Endodermal cell (in vitro differentiated cells): ENCODE results near the gene RUVBL2. TPM values are rescaled to one million over a fixed set of nuclear protein-coding genes. Genes with fewer than 3 reads are reported as not detected.
"Not testable (repeated sequence)": the region's sequence is repeated elsewhere in the genome, so short reads cannot be mapped to it uniquely, and the experiment has no call there.

Source experiments
- DNase-seq: peaks from one replicate; pipeline ENCODE4 v3.0.0-alpha.2; 2017
- H3K27ac ChIP-seq: 2 replicates; pipeline ENCODE4 v1.5.1; 2013; ENCODE audit warnings: mild to moderate bottlenecking, low read depth, low read length, moderate library complexity
- H3K27me3 ChIP-seq: 2 replicates; pipeline ENCODE4 v1.6.1; 2013; ENCODE audit warnings: mild to moderate bottlenecking, low read length, moderate library complexity; ENCODE audit not compliant: insufficient read depth, control insufficient read depth, poor library complexity, severe bottlenecking
- H3K36me3 ChIP-seq: 2 replicates; pipeline ENCODE4 v1.7.0; 2013; ENCODE audit warnings: mild to moderate bottlenecking, low read length, moderate library complexity; ENCODE audit not compliant: control insufficient read depth, insufficient read depth
- H3K4me1 ChIP-seq: one replicate; pipeline ENCODE4 v1.7.0; 2013; ENCODE audit warnings: low read length; ENCODE audit not compliant: control insufficient read depth, insufficient read depth
- H3K4me3 ChIP-seq: 2 replicates; pipeline ENCODE4 v1.5.1; 2013; ENCODE audit warnings: mild to moderate bottlenecking, low read length, moderate library complexity
- H3K9ac ChIP-seq: 2 replicates; pipeline ENCODE4 v1.6.1; 2013; ENCODE audit warnings: mild to moderate bottlenecking, low read length, moderate library complexity; ENCODE audit not compliant: poor library complexity, severe bottlenecking; ENCODE audit errors: extremely low read depth
- H3K9me3 ChIP-seq: 2 replicates; pipeline ENCODE4 v1.6.1; 2013; ENCODE audit warnings: mild to moderate bottlenecking, low read length, moderate library complexity; ENCODE audit not compliant: control insufficient read depth
- H3K27ac Mint-ChIP-seq: 2 replicates; pipeline ENCODE4 v1.8.0; 2020; ENCODE audit warnings: mixed read lengths
- H3K27me3 Mint-ChIP-seq: 2 replicates; pipeline ENCODE4 v1.8.0; 2021; ENCODE audit warnings: mild to moderate bottlenecking, mixed read lengths; ENCODE audit not compliant: insufficient read depth
- H3K36me3 Mint-ChIP-seq: 2 replicates; pipeline ENCODE4 v1.8.0; 2020; ENCODE audit warnings: low read depth, mixed read lengths
- H3K4me1 Mint-ChIP-seq: 2 replicates; pipeline ENCODE4 v1.8.0; 2020; ENCODE audit warnings: mixed read lengths
- H3K4me3 Mint-ChIP-seq: 2 replicates; pipeline ENCODE4 v1.8.0; 2020; ENCODE audit warnings: mild to moderate bottlenecking, moderate library complexity, mixed read lengths
- H3K9me3 Mint-ChIP-seq: 2 replicates; pipeline ENCODE4 v1.8.0; 2020; ENCODE audit warnings: mild to moderate bottlenecking, mixed read lengths
- whole genome bisulfite sequencing, 2 experiments: methylation state at CpG; one replicate each; pipeline versions ENCODE4 v1.1.5 to v1.1.7; 2013; ENCODE audit warnings: missing lambda C conversion rate in 2 of 2, mixed read lengths in 1 of 2; ENCODE audit not compliant: insufficient coverage in 1 of 2, insufficient read length in 1 of 2; 5-methylcytosine and 5-hydroxymethylcytosine counted together
- total RNA-seq, 2 donors: library from RNA; stranded (reverse); fragmentation: NEBNext Ultra II Directional in 1 of 2; extraction: Animal tissue kit (Norgen Biotek cat#: 25700) in 1 of 2; gene quantifications; 2 replicates in 1 of 2; 3 replicates in 1 of 2; pipeline ENCODE4 v1.2.1, GENCODE V29; 2021
- TF ChIP-seq, protein P1 (sequence below): fragments of 200-600 bp; sonication (generic); conservative IDR thresholded peaks from 2 replicates; pipeline ENCODE4 v1.5.0; 2021; ENCODE audit warnings: antibody characterized with exemption, mild to moderate bottlenecking

Gene RUVBL2
- total RNA-seq, 2 donors from 2014 or later: 101 to 112 TPM

DNA sequence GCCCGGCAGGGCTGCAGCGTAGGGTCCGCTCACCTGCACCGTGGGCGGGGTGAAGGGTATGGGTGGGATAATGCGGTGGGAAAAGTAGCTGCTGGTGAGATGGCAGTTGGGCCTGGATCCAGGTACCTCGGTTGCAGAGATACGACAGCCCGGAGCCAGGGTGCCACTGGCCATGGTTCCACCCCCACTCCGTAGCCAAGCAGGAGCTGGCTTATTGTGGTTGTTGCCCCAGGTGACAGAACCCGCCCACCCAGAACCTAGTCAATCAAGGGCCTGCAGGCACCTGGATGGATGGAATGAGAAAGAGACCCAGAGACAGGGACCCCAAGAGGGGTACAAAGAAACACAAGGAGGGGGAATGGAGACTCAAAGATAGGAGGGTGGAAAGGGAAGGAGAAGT is 26.7 kb downstream of the RUVBL2 start:
- Mint-ChIP-seq H3K4me3 (no peak overlapping the region), H3K9me3 (no peaks in the 10 kb centered on the region), H3K36me3 (peaks cover 7% of the 10 kb centered on the region), H3K27ac (no peak overlapping the region), H3K4me1 (peaks cover 7% of the 10 kb centered on the region), H3K27me3 (peaks cover 47% of the 10 kb centered on the region)
- DNase-seq: peak; percentile 83
- WGBS, 2 experiments: 90 to 94% methylated on average over 4 to 11 of the region's 11 CpGs
- Histone ChIP-seq H3K9me3 (no peaks in the 10 kb centered on the region), H3K4me3 (no peak overlapping the region), H3K36me3 (no peaks in the 10 kb centered on the region), H3K4me1 (no peaks in the 10 kb centered on the region), H3K27ac (no peak overlapping the region), H3K27me3 (peaks cover 12% of the 10 kb centered on the region), H3K9ac (no peak overlapping the region)
- TF ChIP-seq, protein P1, sequence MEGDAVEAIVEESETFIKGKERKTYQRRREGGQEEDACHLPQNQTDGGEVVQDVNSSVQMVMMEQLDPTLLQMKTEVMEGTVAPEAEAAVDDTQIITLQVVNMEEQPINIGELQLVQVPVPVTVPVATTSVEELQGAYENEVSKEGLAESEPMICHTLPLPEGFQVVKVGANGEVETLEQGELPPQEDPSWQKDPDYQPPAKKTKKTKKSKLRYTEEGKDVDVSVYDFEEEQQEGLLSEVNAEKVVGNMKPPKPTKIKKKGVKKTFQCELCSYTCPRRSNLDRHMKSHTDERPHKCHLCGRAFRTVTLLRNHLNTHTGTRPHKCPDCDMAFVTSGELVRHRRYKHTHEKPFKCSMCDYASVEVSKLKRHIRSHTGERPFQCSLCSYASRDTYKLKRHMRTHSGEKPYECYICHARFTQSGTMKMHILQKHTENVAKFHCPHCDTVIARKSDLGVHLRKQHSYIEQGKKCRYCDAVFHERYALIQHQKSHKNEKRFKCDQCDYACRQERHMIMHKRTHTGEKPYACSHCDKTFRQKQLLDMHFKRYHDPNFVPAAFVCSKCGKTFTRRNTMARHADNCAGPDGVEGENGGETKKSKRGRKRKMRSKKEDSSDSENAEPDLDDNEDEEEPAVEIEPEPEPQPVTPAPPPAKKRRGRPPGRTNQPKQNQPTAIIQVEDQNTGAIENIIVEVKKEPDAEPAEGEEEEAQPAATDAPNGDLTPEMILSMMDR: no peak

DNA sequence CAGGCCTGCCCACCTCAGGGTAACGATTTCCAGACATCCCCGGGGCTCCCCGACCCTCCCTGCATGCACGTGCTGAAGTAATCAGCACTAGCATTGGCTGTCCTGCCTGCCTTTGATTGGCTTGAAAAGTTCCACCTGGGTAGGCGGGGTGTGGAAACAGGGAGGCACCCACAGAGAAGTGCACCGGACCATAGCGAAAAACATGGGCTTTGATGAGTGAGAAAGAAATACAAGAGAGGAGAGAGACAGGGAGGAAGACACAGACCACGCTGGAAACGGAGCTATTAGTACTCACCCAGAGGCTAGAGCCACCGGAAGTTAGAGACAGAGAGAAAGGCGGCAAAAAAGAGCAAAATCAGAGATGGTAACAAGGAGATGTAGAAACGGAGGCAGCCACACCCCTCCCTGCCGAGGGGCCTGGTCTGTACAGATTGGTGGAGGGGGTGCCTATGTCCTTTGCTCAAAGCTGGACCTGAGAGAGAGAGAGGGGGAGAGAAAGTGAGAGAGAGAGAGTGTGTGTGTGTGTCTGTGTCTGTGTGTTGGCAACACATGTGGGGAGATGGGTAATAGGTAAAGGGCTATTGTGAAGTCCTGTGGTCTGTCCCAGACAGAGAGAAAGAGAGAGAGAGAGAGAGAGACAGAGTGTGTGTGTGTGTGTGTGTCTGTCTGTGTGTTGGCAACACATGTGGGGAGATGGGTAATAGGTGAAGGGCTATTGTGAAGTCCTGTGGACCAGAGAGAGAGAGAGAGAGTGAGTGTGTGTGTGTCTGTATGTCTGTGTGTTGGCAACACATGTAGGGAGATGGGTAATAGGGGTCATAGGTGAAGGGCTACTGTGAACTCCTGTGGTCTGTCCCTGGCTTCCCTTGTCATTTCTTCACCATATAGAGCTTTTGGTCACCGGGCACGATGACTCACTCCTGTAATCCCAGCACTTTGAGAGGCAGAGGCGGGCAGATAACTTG is 27.5 kb downstream of the RUVBL2 start:
- no peak overlapping the region for H3K27ac ChIP-seq
- H3K27me3 Mint-ChIP-seq: peaks cover 49% of the 10 kb centered on the region
- no peaks in the 10 kb centered on the region for H3K4me1 ChIP-seq
- WGBS, 2 experiments: 77% methylated on average over 13 to 16 of the region's 16 CpGs
- no peak overlapping the region for H3K27ac Mint-ChIP-seq
- H3K9me3 Mint-ChIP-seq: no peaks in the 10 kb centered on the region
- no peak for DNase-seq
- no peak overlapping the region for H3K9ac ChIP-seq
- no peaks in the 10 kb centered on the region for H3K36me3 ChIP-seq
- H3K9me3 ChIP-seq: no peaks in the 10 kb centered on the region
- H3K4me1 Mint-ChIP-seq: peaks cover 7% of the 10 kb centered on the region
- peaks cover 12% of the 10 kb centered on the region for H3K27me3 ChIP-seq
- TF ChIP-seq, protein P1: no peak
- H3K4me3 ChIP-seq: no peak overlapping the region
- no peaks in the 10 kb centered on the region for H3K36me3 Mint-ChIP-seq
- H3K4me3 Mint-ChIP-seq: no peak overlapping the region

DNA sequence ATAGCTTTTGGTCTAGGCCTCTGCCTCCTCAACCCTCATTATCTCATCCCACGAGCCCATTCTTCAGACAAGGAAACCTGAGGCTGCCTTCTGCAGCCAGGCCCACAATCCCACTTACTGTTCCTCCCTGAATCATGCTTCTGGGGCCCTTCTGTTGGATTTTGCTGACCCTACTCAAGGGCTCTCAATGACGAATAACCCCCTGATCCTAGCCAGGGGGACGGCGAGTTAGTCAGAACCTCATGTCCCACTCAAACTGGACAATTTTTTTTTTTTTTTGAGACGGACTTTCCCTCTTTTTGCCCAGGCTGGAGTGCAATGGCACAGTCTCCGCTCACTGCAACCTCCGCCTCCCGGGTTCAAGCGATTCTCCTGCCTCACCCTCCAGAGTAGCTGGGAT is 28.4 kb downstream of the RUVBL2 start:
- Histone ChIP-seq H3K9ac (no peak overlapping the region), H3K27ac (no peak overlapping the region), H3K36me3 (no peaks in the 10 kb centered on the region), H3K4me3 (no peak overlapping the region), H3K9me3 (no peaks in the 10 kb centered on the region), H3K27me3 (peaks cover 12% of the 10 kb centered on the region), H3K4me1 (no peaks in the 10 kb centered on the region)
- Mint-ChIP-seq H3K27me3 (peaks cover 49% of the 10 kb centered on the region), H3K9me3 (no peaks in the 10 kb centered on the region), H3K36me3 (no peaks in the 10 kb centered on the region), H3K4me3 (no peak overlapping the region), H3K27ac (no peak overlapping the region), H3K4me1 (peaks cover 7% of the 10 kb centered on the region)
- 90 to 94% methylated on average over 7 to 9 of the region's 9 CpGs for WGBS, 2 experiments
- TF ChIP-seq, protein P1: no peak
- no peak for DNase-seq

DNA sequence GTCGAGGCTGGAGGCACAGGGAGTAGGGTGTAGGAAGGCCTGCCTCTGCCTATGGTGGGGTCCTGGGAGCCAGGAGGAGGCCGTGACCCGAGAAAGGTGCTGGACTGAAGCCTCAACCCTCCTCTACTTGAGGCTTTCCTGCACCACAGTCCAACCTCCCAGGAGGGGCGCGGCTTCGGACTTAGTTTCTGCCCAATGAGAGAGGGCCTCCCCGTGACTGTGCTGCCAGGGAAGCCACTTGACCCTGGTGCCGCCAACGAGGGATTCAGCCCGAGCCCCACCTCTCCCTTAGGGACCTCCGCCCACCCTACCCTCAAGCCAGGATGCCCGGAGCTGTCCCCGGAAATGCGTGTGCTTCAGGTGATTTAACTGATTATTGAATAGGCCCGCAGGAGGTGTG is 30.5 kb downstream of the RUVBL2 start, which contains the start of gene CGB3:
CGB3 (minus strand) TSS at position 101 of the 400 bp plus-strand sequence. CDS start 362 bp downstream, outside the sequence.
- not testable (repeated sequence) for H3K36me3 Mint-ChIP-seq, H3K36me3 ChIP-seq, H3K9me3 ChIP-seq, H3K9me3 Mint-ChIP-seq, H3K27ac ChIP-seq, H3K4me3 ChIP-seq, H3K27ac Mint-ChIP-seq, H3K4me1 Mint-ChIP-seq, H3K27me3 ChIP-seq, DNase-seq, H3K4me3 Mint-ChIP-seq, H3K9ac ChIP-seq, H3K4me1 ChIP-seq
- WGBS, 2 experiments: 65 to 77% methylated on average over 4 to 13 of the region's 15 CpGs
- H3K27me3 Mint-ChIP-seq: peaks cover 36% of the 10 kb centered on the region

DNA sequence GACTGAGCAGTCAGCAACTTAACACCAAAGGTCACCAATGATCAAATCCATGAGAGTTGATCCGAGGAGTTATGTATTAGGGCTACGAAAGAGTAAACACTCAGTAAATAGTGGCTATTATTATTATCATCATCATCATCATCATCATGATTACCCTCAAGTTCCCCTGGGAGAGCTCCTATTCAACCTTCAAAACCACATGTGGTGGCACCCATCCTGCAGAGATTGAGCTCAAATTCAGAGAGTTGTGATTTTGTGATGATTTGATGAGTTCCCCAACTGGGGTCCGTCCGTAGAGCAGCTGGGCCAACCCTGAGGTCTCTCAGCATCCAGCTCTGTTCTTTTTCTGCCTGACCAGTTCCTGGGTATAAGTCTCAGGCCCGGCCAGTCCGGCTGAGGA is 31.4 kb downstream of the RUVBL2 start:
- not testable (repeated sequence) for H3K27ac Mint-ChIP-seq, H3K4me3 ChIP-seq

More for the DNA sequence above, 31.4 kb downstream of the RUVBL2 start:
- H3K27me3 ChIP-seq, H3K36me3 ChIP-seq, H3K9me3 Mint-ChIP-seq, DNase-seq, H3K4me3 Mint-ChIP-seq, H3K9me3 ChIP-seq, H3K4me1 Mint-ChIP-seq, H3K9ac ChIP-seq, H3K27ac ChIP-seq, H3K4me1 ChIP-seq, H3K36me3 Mint-ChIP-seq: not testable (repeated sequence)
- no CpG with 5 or more reads among the region's 6 CpGs for WGBS, 2 experiments
- H3K27me3 Mint-ChIP-seq: peaks cover 30% of the 10 kb centered on the region
